Measurements from ENCODE around the gene LMNB1. TPM values are rescaled to one million over a fixed set of nuclear protein-coding genes. Genes with fewer than 3 reads are reported as not detected.
"Not testable (repeated sequence)": the region's sequence is repeated elsewhere in the genome, so short reads cannot be mapped to it uniquely, and the experiment has no call there.

Gene LMNB1
- total RNA-seq: 1 to 10 TPM; 4.8 to 6.4 (median 5.2) TPM

GRCh38 chr5:126776499-126777256, at the start of gene LMNB1:
TSS of gene LMNB1 (plus strand) at chr5:126777136. CDS start at chr5:126777509, 373 bp downstream.
- H3K4me1 ChIP-seq: peaks cover 0 to 8% of the 10 kb centered on the region in 2 donors
- DNase-seq (ENCODE audit: low spot score in 2 of 2): peak; percentile 90 to 91
- intact Hi-C loops (cut with DNase I; ENCODE audit: low total_unique reads): no loop called here

DNA sequence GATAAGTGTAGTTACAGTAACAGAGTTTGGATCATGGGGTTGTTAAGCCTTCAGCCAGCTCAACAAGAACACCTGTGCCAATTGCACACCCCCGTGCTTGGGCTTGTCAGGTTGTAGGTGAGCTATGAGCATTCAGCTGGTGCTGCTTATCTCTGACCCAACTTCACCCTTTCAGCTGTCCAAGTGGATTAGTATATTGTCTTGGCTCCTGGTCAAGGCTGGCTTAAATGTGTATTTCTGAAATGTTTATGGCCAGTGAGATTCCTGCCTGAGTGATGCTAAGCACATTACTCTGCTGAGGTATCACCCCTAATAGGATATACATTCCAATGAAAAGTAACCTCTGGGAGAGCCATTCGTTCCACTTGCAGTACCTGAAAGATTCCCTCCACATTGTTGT, 44.2 kb upstream of the LMNB1 start:
- Histone ChIP-seq H3K4me1 (no peaks in the 10 kb centered on the region), H3K27ac (no peak overlapping the region), H3K27me3 (no peaks in the 10 kb centered on the region), H3K4me3 (no peak overlapping the region), H3K36me3 (no peaks in the 10 kb centered on the region), H3K9me3 (no peaks in the 10 kb centered on the region)
- TF ChIP-seq POLR2AphosphoS5 (IDR thresholded peaks at IDR 0.05) (no peak), POLR2A (IDR thresholded peaks at IDR 0.05) (no peak)
- TF ChIP-seq, protein P1, sequence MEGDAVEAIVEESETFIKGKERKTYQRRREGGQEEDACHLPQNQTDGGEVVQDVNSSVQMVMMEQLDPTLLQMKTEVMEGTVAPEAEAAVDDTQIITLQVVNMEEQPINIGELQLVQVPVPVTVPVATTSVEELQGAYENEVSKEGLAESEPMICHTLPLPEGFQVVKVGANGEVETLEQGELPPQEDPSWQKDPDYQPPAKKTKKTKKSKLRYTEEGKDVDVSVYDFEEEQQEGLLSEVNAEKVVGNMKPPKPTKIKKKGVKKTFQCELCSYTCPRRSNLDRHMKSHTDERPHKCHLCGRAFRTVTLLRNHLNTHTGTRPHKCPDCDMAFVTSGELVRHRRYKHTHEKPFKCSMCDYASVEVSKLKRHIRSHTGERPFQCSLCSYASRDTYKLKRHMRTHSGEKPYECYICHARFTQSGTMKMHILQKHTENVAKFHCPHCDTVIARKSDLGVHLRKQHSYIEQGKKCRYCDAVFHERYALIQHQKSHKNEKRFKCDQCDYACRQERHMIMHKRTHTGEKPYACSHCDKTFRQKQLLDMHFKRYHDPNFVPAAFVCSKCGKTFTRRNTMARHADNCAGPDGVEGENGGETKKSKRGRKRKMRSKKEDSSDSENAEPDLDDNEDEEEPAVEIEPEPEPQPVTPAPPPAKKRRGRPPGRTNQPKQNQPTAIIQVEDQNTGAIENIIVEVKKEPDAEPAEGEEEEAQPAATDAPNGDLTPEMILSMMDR (IDR thresholded peaks at IDR 0.05): no peak
- no peak for DNase-seq (ENCODE audit: low spot score in 2 of 2)
- intact Hi-C loops (cut with DNase I; ENCODE audit: low total_unique reads): no loop called here

More at GRCh38 chr5:126776499-126777256, at the start of gene LMNB1:
- Histone ChIP-seq H3K36me3 (no peaks in the 10 kb centered on the region), H3K4me3 (peak within 1 kb of the TSS; percentile 73 to 96 (median 75)), H3K27ac (peak within 1 kb of the TSS; percentile 95 to 96), H3K9me3 (no peaks in the 10 kb centered on the region), H3K27me3 (no peaks in the 10 kb centered on the region)
- no peak for TF ChIP-seq POLR2A (IDR thresholded peaks at IDR 0.05)
- TF ChIP-seq, protein P1 (IDR thresholded peaks at IDR 0.05): peak in 2 of 3 donors; percentile 13 to 14
- peak in 2 of 3 donors; percentile 16 to 32 for TF ChIP-seq POLR2AphosphoS5 (IDR thresholded peaks at IDR 0.05)

GRCh38 chr5:126734573-126734972, 42.4 kb upstream of the LMNB1 start:
- H3K36me3 ChIP-seq; DNase-seq (ENCODE audit: low spot score in 2 of 2); H3K27me3 ChIP-seq; H3K4me1 ChIP-seq; H3K9me3 ChIP-seq; intact Hi-C loops (cut with DNase I; ENCODE audit: low total_unique reads); H3K27ac ChIP-seq; H3K4me3 ChIP-seq: not testable (repeated sequence)

- H3K27ac ChIP-seq: no peak overlapping the region
- H3K9me3 ChIP-seq: no peaks in the 10 kb centered on the region
- no peaks in the 10 kb centered on the region for H3K27me3 ChIP-seq
- no peak overlapping the region for H3K4me3 ChIP-seq
- DNase-seq (ENCODE audit: low spot score in 2 of 2): no peak
- H3K36me3 ChIP-seq: no peaks in the 10 kb centered on the region
- TF ChIP-seq POLR2AphosphoS5 (IDR thresholded peaks at IDR 0.05) (no peak), POLR2A (IDR thresholded peaks at IDR 0.05) (no peak)
- TF ChIP-seq, protein P1 (IDR thresholded peaks at IDR 0.05): no peak
- intact Hi-C loops (cut with DNase I; ENCODE audit: low total_unique reads): no loop called here
- no peaks in the 10 kb centered on the region for H3K4me1 ChIP-seq
Observed at GRCh38 chr5:126736141-126736540, 40.8 kb upstream of the LMNB1 start.

DNA sequence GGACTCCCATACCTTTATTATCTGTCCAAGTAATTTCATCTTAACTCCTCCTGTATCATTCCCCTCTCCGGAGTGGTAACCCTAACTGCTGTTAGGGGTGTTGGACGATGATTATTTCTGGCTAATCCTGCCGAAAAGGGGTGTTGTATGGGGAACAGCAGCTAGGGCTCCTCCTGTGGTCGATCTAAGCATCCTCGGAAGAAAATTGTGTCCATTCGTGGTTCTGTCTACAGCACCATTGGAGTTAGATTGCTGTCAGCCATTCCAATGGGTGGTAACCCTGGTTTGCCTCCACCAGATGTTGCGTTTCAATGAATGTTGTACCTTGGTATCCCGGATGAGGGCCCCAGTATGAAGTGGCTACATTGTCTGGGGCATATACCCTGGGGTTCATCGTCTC, 35.6 kb upstream of the LMNB1 start:
- no peak overlapping the region for H3K27ac ChIP-seq
- H3K4me3 ChIP-seq: no peak overlapping the region
- intact Hi-C loops (cut with DNase I; ENCODE audit: low total_unique reads): no loop called here
- no peaks in the 10 kb centered on the region for H3K9me3 ChIP-seq
- no peaks in the 10 kb centered on the region for H3K36me3 ChIP-seq
- TF ChIP-seq POLR2AphosphoS5 (IDR thresholded peaks at IDR 0.05): no peak
- TF ChIP-seq, protein P1 (IDR thresholded peaks at IDR 0.05): no peak
- no peak for TF ChIP-seq POLR2A (IDR thresholded peaks at IDR 0.05)
- DNase-seq (ENCODE audit: low spot score in 2 of 2): no peak
- no peaks in the 10 kb centered on the region for H3K27me3 ChIP-seq
- no peaks in the 10 kb centered on the region for H3K4me1 ChIP-seq
